Activated CD8-positive, alpha-beta T cell treated with anti-CD3 and anti-CD28 coated beads for 36 hours (primary cell): Measurements from ENCODE around the gene SEL1L3. TPM values are rescaled to one million over a fixed set of nuclear protein-coding genes. Genes with fewer than 3 reads are reported as not detected.

Experiments
- ATAC-seq: fragments of 200-7000 bp; cut with Tn5 transposase; one replicate; pipeline ENCODE4 v1.10.0; 2021; ENCODE audit warnings: mild to moderate bottlenecking, moderate library complexity
- CTCF ChIA-PET: fragments of 350-600 bp; sonication (Branson Sonifier 250); formaldehyde crosslinking; loops from one replicate; lab custom pipeline; 2021; ENCODE audit warnings: antibody characterized with exemption; lab: Charles Lee
- POLR2A ChIA-PET: fragments of 350-600 bp; sonication (Branson Sonifier 250); formaldehyde crosslinking; loops from one replicate; lab custom pipeline; 2021; ENCODE audit warnings: antibody characterized with exemption; lab: Charles Lee
- DNase-seq: peaks from one replicate; pipeline ENCODE4 v3.0.0-alpha.2; 2020
- H3K27ac Mint-ChIP-seq: one replicate; pipeline ENCODE4 v1.8.0; 2021; ENCODE audit warnings: mild to moderate bottlenecking, mixed read lengths
- H3K27me3 Mint-ChIP-seq: one replicate; pipeline ENCODE4 v1.8.0; 2021; ENCODE audit warnings: mixed read lengths
- H3K36me3 Mint-ChIP-seq: one replicate; pipeline ENCODE4 v1.8.0; 2021; ENCODE audit warnings: low read depth, mixed read lengths
- H3K4me1 Mint-ChIP-seq: one replicate; pipeline ENCODE4 v1.8.0; 2021; ENCODE audit warnings: low read depth, mixed read lengths
- H3K4me3 Mint-ChIP-seq: one replicate; pipeline ENCODE4 v1.8.0; 2021; ENCODE audit warnings: mild to moderate bottlenecking, moderate library complexity, mixed read lengths
- H3K9me3 Mint-ChIP-seq: one replicate; pipeline ENCODE4 v1.8.0; 2021; ENCODE audit warnings: mixed read lengths
- intact Hi-C: fragments of 100-400 bp; cut with micrococcal nuclease; formaldehyde crosslinking; loops from one replicate; pipeline ENCODE4 v1.10.0; 2022
- total RNA-seq, 2 experiments: library from RNA; stranded (reverse); gene quantifications; one replicate each; pipeline ENCODE4 v1.2.3, GENCODE V29; 2021
- TF ChIP-seq, protein P1 (sequence below): fragments of 200-600 bp; IDR thresholded peaks from one replicate; pipeline ENCODE4 v1.8.0; 2022; ENCODE audit warnings: antibody characterized with exemption, mild to moderate bottlenecking

The SEL1L3 gene
- total RNA-seq, 2 experiments from 2014 or later = 34.8 to 36.9 TPM

- Mint-ChIP-seq H3K9me3 (no peaks in the 10 kb centered on the region), H3K36me3 (no peaks in the 10 kb centered on the region), H3K27ac (no peak overlapping the region), H3K27me3 (no peaks in the 10 kb centered on the region), H3K4me3 (no peak overlapping the region), H3K4me1 (no peaks in the 10 kb centered on the region)
- no peak for DNase-seq
- intact Hi-C loops = no loop called here
- ChIA-PET POLR2A (no interaction called here), CTCF (no interaction called here)
- ATAC-seq = no peak
- TF ChIP-seq, protein P1, sequence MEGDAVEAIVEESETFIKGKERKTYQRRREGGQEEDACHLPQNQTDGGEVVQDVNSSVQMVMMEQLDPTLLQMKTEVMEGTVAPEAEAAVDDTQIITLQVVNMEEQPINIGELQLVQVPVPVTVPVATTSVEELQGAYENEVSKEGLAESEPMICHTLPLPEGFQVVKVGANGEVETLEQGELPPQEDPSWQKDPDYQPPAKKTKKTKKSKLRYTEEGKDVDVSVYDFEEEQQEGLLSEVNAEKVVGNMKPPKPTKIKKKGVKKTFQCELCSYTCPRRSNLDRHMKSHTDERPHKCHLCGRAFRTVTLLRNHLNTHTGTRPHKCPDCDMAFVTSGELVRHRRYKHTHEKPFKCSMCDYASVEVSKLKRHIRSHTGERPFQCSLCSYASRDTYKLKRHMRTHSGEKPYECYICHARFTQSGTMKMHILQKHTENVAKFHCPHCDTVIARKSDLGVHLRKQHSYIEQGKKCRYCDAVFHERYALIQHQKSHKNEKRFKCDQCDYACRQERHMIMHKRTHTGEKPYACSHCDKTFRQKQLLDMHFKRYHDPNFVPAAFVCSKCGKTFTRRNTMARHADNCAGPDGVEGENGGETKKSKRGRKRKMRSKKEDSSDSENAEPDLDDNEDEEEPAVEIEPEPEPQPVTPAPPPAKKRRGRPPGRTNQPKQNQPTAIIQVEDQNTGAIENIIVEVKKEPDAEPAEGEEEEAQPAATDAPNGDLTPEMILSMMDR = no peak
Measured at GRCh38 chr4:25904748-25905082, 41.9 kb upstream of the SEL1L3 start.

- CTCF ChIA-PET = interaction anchor here (0.8 kb wide), 1 partner anchor 200 kb away, joined by 3 read pairs; no protein-coding TSS in a partner anchor
Measured at GRCh38 chr4:25903900-25904747, 41.3 kb upstream of the SEL1L3 start.

GRCh38 chr4:25901030-25901430, 38.2 kb upstream of the SEL1L3 start:
- CTCF ChIA-PET = interaction anchor here (1.6 kb wide), 1 partner anchor 12 kb away, joined by 7 read pairs; the partner anchor contains the start of gene SMIM20
- H3K27ac Mint-ChIP-seq = no peak overlapping the region

More at GRCh38 chr4:25903900-25904747, 41.3 kb upstream of the SEL1L3 start:
- Mint-ChIP-seq H3K36me3 (no peaks in the 10 kb centered on the region), H3K9me3 (no peaks in the 10 kb centered on the region), H3K27ac (no peak overlapping the region), H3K4me3 (no peak overlapping the region), H3K27me3 (no peaks in the 10 kb centered on the region), H3K4me1 (no peaks in the 10 kb centered on the region)
- intact Hi-C loops = no loop called here
- TF ChIP-seq, protein P1 = no peak
- ATAC-seq = no peak
- no peak for DNase-seq
- POLR2A ChIA-PET = no interaction called here

GRCh38 chr4:25900310-25900709, 37.5 kb upstream of the SEL1L3 start:
- Mint-ChIP-seq H3K27me3 (no peaks in the 10 kb centered on the region), H3K4me3 (no peak overlapping the region), H3K9me3 (no peaks in the 10 kb centered on the region), H3K27ac (no peak overlapping the region), H3K36me3 (no peaks in the 10 kb centered on the region), H3K4me1 (no peaks in the 10 kb centered on the region)
- TF ChIP-seq, protein P1 = no peak
- ATAC-seq (no peak), DNase-seq (no peak)
- ChIA-PET CTCF (interaction anchor here (1.6 kb wide), 1 partner anchor 13 kb away, joined by 7 read pairs; the partner anchor contains the start of gene SMIM20), POLR2A (no interaction called here)
- intact Hi-C loops = no loop called here

More at GRCh38 chr4:25901030-25901430, 38.2 kb upstream of the SEL1L3 start:
- TF ChIP-seq, protein P1 = no peak
- POLR2A ChIA-PET = no interaction called here
- no peak for DNase-seq
- no peaks in the 10 kb centered on the region for H3K36me3 Mint-ChIP-seq
- intact Hi-C loops = no loop called here
- no peaks in the 10 kb centered on the region for H3K4me1 Mint-ChIP-seq
- no peak for ATAC-seq
- no peak overlapping the region for H3K4me3 Mint-ChIP-seq
- H3K9me3 Mint-ChIP-seq = no peaks in the 10 kb centered on the region
- H3K27me3 Mint-ChIP-seq = no peaks in the 10 kb centered on the region
